Measurements from ENCODE around the gene DUSP22. TPM values are rescaled to one million over a fixed set of nuclear protein-coding genes. Genes with fewer than 3 reads are reported as not detected.

Gene DUSP22
- polyA plus RNA-seq, 1 donor, result 24.2 TPM

DNA sequence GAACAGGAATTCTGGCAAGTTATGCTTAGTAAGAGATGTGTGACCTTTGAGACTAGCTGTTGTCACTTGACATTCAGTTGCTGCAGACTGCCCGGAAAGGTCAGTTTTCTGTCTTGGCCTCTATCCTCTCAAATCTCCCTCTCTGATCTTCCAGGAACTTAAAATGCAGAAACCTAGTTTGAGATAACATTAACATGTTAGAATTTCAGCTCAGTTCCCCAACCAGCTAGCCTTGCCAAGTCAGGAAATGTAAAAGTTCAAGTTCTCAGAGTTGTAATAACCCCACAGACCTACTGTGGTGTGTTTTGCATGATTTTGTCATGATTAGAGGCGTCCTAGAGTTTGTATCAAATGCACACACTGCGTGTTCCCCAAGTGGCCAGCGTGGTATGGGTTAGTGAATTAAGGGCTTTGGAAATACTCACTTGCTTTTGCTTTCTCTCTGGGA lies 46.6 kb downstream of the DUSP22 start:
- DNase-seq (ENCODE audit: low read depth), result no peak

DNA sequence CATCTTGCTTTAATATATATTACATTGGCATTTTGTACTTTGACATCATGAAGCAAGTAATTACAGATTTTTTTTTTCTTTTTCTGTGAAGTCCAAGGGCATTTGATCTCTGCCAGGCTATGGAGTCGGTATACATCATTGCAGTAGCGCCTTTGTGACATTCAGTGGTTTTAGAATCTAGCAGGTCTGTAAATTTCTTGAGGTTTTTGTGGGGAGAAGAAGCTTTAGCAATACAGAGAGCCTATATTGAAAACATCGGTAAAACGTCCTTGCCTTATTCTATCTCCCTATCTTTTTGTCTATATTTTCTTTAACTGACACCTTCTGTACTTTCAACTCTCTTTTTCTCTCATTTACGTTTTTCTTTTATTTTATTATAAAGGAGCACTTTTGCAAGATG lies 47.2 kb downstream of the DUSP22 start:
- DNase-seq (ENCODE audit: low read depth), result no peak

DNA sequence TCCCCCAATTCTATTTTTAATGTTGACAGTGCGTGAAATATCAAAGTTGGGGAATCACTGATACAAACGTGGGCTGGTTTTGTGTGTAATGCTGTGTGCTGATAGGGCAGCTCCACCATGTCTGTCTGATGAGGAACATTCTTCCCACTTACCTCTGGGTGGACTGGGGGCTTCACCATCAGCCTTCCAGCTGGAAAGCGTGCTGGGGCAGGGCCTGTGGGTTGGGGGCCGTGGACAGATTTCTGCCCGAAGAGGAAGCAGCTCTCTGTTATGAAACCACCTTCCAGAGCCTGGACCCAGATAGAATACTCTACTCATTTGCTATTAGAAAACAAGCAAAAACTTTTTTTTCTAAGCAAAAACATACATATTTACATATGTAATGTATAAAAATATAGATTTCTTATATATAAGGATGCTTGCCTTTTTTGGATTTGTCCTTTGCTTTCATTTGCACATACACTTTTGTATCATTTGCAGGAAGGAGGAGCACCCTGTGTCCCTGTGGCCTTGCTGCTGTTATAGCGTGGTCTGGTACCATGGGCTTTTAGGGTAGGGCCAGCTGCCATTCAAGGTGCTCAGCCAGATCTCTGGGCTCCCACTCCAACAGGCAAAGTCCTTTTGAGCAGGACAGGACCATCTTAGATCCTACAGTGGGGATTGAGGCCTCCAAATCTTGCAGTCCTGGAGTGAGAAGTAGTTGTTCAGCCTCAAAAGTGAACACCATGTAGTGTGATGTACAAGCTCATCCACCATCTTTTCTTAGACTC lies 48.1 kb downstream of the DUSP22 start:
- DNase-seq (ENCODE audit: low read depth), result no peak

DNA sequence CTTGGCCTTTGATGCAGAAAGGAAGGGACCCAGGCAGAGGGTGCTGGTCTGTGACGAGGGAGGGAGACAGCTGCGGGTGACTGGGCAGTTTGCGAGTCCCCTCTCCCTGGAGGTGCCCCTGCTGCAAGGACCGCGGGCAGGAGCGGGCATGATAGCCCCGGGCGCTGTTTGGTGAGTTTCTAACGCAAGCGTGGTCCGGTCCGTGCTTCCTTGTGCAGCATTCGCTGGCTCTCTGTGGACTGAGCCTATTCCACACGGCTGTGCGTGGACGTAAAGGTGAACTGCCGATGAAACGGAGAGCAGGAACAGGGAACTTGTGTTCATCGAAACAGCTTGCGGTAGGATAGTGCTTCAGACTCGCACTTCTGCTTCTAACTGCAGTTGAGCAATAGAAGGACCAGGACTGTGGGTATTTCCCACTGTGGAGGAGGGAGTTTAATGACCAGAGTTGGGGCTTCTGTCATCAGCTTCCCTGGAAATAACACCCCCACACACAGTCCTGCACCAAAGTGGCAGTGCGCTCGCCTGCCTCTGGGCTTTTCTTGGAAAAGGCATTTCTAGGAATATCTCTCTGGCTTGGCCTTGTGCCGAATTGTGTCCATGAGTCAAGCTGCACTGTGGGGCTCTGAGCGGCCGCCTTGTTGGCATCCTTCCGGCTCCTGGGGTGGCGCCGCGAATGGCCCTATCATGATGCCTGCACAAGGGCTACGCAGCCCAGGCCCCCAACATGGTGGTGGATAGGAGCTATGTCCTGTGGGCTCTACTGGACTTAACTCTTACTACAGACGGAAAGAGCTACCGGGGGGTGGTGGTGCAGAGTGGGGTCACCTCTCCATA lies 48.9 kb downstream of the DUSP22 start:
- no peak for DNase-seq (ENCODE audit: low read depth)

DNA sequence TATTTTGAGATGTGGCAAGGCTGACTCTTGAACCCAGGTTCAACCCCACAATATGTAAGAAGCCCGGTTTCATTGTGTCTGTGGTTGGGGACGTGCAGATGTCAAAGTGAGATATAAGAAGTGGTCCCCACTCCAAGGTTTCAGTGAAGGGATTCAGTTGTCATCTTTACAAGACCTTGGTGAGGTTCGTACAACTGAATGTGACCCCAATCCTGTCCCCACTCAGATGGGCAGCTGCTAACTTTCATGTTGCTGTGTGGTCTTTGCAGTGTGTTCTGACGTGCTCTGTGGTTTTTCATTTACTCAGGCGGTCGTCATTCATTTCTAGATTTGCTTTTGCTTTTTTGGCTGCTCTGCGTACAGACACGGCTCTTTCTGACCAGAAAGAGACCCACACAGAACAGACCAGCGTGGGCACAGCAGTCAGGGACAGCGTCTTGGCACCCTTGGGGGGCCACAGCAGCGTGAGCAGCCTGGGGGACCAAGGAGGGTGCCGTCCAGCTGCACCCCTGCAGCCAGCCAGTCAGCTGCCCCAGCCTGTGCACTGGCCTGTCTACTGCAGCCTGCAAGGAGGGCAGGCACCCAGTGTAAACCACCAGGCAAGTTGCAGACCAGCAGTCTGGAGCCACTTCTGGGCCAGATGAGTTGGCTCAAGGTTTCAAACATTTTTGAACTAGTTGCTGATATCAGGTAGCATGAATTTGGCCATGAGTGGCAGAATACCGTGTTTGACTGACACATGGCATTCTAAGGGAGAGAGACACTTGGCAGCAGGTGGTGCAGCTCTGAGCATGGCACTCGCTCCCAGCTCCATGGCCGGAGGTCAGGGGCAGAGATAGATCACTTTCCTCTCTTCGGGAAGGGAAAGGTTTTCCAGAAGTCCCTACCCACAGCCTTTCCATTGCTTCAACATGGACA lies 49.9 kb downstream of the DUSP22 start:
- no peak for DNase-seq (ENCODE audit: low read depth)

DNA sequence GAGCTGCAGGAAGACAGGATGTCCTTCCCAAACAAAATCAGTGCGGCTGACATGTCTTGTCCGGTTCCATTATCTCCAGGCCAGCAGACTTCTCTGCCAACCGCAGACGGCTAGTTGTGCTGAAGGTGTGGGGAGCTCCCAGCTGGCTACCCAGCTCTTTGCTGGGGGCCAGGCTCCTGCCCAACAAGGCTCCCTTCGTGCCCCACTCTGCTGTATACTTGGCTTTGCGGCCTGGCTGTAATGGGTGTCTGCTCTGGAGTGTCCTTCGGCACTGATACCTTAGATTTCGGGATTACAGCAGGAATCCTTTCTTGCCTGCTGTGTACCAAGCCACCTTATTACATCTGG lies 50.5 kb downstream of the DUSP22 start:
- DNase-seq (ENCODE audit: low read depth), result no peak

DNA sequence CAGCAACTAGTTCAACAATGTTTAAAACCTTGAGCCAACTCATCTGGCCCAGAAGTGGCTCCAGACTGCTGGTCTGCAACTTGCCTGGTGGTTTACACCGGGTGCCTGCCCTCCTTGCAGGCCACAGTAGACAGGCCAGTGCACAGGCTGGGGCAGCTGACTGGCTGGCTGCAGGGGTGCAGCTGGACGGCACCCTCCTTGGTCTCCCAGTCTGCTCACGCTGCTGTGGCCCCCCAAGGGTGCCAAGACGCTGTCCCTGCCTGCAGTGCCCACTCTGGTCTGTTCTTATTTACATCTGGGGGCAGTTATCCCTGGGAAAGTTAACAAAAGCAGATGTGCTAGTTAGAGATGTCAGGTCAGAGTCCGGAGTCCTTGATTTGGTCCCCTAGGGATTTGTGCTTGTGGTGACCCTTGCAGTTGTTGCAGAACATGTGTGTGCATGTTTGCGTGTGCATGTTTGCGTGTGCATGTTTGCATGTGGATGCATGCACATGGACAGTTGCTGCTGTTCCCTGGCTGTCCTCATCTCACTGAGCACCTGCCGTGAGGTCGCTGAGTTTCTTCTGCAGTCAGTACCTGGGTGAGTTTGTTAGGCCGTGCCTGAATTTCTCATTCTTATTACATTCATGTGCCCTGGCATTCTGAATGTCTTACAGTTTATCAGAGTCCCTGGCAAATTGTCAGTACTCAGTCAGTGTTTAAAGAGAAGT lies 51.1 kb downstream of the DUSP22 start:
- DNase-seq (ENCODE audit: low read depth), result no peak

DNA sequence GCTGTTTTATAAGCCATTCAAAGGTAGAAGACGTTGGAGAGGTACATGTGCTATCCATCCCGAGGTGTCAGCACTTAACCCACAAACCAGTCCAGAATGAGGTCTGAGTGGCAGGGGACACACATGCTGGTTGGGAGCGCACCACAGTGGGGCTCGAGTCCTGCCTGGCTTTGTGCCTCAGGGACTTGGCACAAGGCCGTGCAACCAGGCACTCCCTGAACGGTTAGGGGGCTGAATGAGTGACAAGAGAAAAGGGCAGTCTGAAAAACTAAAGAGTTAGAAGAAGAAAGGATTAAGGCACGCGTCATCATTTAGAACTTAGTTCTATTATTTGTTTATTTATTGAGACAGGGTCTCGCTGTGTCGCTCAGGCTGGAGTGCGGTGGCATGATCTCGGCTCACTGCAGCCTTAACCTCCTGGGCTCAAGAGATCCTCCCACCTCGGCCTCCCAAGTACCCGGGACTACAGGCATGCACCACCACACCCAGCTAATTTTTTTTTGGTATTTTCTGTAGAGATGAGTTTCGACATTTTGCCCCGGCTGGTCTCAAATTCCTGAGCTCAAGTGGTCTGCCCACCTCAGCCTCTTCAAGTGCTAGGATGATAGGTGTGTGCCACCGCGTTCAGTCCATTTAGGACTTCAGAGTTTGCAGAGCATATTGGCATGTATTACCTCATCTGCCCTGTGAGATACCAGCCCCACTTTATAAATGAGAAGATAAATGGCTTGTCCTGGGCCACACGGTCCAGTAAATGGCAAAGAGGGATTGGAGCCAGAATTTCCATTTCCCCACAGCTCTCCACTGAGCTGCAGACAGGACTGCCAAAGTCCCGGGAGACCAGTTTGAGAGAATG lies 51.9 kb downstream of the DUSP22 start:
- no peak for DNase-seq (ENCODE audit: low read depth)

DNA sequence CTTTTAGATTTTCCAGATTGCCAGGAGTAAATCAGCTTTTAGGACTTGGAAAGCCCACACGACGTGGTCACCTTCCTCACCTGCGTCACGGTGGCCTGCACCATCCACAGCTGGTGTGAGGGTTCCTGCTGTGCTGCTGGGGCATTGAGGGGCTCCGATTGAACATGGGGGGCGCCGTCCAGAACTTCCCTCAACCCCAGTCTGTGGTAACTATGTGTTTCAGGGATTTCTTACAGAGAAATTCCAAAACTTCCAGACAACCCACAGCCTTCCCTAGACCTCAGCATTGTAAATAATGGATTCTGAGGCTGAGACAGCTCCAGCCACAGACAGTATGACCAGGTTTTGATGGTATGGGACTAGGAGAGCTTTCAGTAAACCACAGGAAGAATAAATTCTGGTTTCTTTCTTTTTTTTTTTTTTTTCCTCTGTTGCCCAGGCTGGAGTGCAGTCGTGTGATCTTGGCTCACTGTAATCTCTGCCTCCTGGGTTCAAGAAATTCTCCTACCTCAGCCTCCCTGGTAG lies 52.6 kb downstream of the DUSP22 start:
- no peak for DNase-seq (ENCODE audit: low read depth)

DNA sequence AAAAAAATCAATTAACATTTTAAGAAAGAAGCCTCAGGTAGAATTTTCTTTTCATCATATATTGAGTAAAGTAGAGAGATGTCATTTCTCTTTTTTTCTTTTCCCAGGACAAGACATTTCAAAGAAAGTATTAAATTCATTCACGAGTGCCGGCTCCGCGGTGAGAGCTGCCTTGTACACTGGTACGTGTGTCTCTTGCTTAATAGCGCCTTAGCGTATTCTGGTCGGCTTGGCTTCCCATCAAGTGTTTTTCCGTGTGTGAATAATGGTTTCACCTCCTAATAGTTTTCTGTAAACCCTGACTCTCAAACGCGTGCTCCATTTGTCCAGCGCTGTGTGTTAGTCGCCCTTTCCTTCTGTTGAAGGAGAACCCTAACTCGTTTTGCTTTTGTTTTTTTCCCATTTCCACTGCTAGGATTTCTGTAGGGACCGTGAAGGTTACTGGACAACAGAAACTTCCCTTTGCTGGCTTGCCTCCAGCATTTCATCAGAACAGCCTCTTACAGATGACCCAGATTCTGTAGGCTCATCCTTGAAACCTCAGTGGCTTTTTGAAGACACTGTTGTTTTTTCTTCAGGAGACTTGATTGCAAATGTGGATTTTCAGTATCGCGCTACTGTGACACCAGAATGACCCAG lies 53.6 kb downstream of the DUSP22 start:
- DNase-seq (ENCODE audit: low read depth), result no peak

DNA sequence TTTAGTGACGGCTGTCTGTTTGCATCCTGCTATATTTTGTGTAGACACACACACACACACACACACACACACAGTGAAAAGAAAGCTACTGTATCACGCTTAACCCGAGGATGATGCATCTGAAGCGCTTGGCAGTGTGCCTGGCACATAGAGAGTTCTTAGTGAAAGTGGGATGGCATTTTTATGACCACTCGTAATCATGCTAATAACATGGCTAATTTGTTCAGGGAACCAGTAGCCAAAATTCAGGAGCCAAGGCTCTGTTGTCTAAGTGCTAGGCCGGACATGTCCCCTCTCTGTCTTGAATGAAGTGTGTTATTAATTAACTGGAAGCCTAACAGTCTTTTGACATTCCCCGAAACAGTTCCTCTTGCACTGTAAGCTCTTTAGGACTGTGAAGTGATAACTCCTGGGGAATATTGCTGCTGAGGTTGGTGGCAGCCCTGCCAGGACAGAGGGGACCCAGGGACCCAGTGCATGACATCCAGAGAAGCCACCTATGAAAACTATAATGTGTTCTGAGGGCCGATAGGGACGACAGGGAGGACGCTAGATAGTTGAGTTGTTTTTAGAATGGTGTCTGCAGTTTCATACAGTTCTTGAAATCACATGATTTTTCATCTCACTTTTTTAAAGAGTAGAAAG lies 54.2 kb downstream of the DUSP22 start:
- no peak for DNase-seq (ENCODE audit: low read depth)

DNA sequence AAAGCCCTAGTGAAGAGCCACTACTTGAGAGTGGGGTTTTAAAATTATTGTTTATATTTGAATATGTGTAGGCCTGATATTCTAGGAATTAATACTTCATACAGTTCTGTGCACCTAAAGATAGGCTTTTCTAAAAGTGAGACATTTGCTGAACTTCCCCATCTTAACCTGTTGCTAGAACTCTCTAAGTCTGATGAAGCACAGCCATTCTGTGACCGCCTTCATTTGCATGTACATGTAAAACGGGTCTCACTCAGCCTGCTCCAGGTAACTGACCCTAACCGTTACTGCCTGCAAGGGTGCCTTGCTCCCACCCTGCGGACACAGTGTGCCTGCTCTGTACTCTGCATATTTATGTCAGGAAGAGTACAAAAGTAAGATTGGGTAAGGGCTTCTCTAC lies 54.9 kb downstream of the DUSP22 start:
- DNase-seq (ENCODE audit: low read depth), result no peak

DNA sequence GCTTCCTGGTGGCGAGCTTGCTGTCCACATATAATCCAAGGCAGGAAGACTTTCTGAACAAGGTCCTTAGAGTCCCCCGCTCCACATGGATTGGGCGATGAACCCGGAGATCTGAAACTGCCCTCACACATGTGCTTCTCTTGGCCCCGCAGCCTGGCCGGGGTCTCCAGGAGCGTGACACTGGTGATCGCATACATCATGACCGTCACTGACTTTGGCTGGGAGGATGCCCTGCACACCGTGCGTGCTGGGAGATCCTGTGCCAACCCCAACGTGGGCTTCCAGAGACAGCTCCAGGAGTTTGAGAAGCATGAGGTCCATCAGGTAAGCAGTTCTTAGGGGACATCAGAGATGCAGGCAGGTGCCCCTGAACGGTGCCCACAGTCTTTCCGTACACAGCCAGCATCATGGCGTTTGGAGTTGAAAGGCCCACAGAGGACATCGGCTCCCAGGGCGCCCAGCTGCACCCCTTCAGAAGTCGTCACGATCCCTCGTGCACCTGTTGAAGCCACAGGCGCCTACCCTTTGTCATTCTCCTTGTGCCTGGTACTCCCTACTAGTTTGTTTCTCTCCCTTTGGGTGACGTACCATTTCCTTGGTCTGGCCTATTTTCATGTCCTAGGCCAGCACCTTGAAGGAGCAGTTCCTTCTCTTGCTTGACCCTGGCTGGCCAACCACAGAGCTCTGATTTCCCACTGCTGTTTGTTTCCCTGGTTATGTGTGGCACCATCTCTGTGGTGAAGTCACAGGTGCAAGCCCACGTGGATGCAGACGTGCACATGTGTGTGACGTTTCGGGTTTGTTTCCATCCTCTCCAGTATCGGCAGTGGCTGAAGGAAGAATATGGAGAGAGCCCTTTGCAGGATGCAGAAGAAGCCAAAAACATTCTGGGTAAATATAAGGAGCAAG lies 55.9 kb downstream of the DUSP22 start:
- DNase-seq (ENCODE audit: low read depth), result no peak

DNA sequence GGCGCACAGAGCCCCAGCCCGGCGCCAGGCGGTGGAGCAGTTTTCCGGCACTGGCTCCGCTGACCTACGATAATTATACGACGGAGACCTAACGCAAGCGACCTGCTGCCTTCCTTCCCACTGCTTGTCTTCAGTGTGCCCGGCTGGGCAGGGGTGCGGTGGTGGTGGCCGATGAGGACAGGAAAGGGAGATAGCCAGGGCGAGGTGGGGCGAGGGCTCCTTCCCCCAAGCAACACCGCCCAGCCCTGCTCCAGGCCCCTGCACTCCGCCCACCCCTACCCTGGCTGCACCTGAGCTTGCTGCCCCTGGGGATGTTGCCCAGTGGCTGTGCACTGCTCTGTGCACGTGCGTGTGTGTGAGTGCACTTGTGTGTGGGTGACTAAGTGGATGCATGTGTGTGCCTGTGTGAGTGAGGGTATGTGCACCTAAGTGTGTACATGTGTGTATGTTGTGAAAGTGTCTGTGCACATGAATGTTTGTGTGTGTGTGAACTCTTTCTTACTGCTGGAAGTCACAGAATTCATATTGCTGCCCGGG lies 56.6 kb downstream of the DUSP22 start:
- no peak for DNase-seq (ENCODE audit: low read depth)

DNA sequence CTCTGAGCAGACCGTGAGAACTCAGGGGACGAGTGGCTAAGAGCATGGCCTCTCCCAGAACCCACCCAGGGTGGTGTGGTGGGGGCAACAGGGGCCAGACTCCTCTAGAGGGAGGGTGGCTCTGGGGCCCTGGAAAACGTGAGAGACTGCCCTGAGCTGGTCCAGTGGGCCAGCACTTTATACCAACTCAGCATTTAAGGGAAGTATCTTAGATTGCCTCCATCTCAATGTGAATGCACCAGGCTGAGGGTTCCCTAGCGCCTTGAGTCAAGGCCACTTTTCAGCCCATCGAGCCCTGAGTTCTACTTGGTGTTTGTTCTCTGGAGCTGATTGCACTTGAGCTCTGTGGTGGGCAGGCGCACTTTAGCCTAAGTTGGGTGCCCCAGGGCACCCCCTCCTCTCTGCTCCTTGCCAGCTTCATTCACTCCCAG lies 57.2 kb downstream of the DUSP22 start:
- DNase-seq (ENCODE audit: low read depth), result no peak

DNA sequence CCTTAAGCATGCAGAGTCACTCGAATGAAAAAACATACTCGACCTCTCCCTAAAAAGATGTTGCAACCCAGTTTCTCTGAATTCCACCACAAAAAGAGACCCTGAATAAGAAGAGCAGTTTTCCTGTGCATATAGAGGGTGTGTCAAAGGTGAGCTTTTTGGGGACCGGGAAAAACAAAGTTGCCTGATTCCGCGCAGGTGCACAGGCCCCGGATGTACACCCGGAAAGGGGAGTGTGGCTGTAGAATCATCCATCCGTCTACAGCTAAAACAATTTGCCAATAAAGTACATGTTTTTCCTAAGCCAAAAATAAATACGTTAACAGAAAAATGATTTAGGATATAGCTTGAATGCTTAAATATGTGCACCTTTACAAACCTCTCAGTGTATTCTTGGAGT lies 58.1 kb downstream of the DUSP22 start:
- DNase-seq (ENCODE audit: low read depth), result no peak

DNA sequence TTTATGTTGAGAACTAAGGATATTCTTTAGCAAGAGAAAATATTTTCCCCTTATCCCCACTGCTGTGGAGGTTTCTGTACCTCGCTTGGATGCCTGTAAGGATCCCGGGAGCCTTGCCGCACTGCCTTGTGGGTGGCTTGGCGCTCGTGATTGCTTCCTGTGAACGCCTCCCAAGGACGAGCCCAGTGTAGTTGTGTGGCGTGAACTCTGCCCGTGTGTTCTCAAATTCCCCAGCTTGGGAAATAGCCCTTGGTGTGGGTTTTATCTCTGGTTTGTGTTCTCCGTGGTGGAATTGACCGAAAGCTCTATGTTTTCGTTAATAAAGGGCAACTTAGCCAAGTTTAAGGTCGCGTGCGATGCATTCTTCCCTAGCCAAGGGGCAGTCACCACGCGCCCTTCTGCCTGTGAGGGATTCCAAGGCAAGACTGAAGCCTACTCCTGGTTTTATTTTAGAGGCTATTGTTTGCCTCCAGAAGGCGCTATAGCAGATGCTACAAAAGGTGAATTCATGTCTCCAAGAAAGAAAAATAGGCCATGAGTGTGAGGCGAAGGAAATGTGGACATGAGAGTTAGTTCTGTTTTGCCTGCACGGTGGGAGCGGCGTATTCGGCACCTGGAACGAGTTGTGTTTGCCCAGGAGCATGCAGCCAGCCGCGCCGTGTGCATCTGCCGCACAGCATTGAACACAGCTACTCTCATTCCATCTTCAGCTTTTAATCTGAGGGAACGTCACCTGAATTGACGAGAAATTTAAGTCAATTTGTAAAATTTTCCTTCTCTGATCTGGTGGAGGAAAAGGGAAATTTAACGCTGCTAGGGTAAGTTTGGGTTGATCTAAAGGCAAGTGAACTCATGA lies 59.0 kb downstream of the DUSP22 start:
- no peak for DNase-seq (ENCODE audit: low read depth)
